HL-60/S4 (cell line): Measurements from ENCODE around the gene HDAC4.

Source experiments
- in situ Hi-C: fragments of 300-500 bp; cut with MboI; formaldehyde crosslinking; loops from 2 replicates; pipeline ENCODE4 v1.14.3; 2022; ENCODE audit warnings: low sequenced_read_pairs

HDAC4 gene

GRCh38 chr2:239162141-239162821, 238.5 kb downstream of the HDAC4 start:
- in situ Hi-C loops = no loop called here

GRCh38 chr2:239161711-239162140, 239.1 kb downstream of the HDAC4 start:
- in situ Hi-C loops = no loop called here

DNA sequence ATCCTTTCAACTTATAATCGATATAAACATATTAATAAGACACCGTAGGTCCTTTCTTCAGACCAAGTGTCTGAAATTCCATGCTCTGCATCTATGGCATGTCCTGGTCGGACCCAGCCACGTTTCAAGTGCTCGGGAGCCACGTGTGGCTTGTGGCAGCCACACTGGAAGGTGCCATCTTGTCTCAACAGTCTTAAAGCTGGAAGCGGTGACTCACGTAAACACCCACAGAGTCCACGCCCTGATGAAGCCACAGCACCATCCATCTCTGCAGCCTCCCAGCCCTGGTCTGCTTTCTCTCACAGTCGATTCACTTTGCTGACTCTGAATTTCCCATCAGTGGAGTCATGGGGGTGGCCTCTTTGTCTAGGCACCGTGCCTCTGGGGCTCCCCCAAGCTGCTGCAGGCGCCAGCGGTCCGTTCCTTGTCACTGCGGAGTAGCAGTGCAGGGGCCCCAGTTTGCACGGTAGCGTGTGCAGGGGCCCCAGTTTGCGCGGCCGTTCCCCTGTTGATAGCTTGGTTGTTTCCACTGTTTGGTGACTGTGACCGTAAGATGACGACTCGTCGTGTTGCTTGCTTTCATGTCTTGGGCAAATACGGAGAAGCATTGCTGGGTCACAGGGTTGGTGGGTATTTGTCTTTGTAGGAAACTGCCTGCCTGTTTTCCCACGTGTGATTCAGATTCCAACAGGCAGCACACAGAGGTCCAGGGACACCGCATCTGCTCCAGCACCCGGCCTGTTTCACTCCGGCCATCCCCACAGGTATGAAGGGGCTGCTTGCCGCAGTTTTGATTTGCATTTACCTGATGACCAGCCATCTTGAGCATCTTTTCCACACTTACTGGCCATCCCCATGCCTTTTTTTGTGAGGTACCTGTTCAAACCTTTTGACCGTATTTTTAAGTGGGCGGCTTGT, 240.3 kb downstream of the HDAC4 start:
- in situ Hi-C loops = no loop called here

GRCh38 chr2:239159476-239159911, 241.3 kb downstream of the HDAC4 start:
- in situ Hi-C loops = no loop called here

DNA sequence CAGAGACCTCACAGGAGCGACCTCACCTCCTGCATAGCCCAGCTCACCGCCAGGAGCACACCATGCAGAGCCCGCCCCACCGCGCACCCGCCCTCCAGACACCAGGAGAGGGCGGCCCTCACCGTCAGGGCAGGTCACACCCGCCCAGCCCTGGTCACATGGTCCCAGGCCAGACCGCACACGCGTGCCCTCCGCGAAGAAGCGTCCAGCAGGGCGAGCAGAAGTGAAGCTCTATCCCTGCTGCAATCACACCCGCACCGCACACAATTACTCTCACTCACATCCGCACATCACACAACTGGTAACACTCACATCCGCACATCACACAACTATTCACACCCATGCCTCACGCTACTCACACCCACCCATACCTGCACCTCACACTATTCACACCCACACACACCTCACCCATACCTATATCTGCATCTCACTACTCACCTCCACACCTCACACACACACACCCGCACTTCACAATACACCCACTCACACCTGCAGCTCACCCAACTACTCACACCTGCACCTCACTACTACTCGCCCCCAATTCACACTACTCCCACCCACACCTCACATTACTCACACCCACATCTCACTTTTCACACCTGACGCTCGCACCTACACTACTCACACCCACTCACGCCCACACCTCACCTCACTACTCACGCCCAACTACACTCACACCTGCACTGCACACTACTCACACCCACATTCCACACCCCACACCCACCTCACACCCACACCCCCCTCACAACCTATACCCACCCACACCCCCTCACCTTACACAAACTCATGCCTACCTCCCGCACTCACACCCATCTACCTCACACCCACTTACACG, 242.0 kb downstream of the HDAC4 start:
- in situ Hi-C loops = no loop called here

DNA sequence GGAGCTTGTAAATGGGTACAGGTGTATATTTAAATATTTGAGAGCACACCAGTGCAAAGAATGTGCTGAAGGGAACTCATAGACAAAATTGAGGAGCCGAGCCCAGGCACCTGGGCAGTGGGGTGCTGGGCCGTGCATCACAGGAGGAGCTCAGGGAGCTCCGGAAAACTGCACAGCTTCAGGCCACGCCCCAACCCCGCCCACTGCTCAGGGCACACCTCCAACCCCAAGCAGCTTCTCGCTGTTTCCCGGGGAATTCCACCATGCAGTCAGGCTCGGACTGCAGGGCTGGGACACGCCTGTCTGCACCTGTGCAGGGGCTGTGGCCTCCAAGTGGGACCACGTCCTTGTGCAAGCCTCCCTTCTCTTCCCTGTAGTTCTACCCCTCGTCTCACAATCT, 243.0 kb downstream of the HDAC4 start:
- in situ Hi-C loops = no loop called here

DNA sequence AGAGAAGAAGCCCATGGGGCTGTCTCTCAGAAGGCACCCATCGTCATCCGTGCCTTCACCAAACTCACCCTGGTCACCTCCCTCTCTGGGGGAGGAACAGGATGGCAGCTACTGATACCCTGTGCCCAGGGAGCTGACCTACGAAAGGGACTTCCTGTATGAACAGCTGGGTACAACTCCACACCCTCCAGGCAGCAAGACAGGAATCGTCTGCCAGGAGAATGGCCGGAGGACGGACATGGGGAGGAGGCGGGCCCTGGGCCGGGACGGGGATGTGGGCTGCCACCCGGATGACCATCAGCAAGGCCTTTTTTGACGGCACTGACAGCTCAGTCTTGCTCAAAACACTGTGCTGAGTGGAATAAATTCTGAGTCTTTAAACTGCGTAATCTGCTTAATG, 243.6 kb downstream of the HDAC4 start:
- in situ Hi-C loops = no loop called here

DNA sequence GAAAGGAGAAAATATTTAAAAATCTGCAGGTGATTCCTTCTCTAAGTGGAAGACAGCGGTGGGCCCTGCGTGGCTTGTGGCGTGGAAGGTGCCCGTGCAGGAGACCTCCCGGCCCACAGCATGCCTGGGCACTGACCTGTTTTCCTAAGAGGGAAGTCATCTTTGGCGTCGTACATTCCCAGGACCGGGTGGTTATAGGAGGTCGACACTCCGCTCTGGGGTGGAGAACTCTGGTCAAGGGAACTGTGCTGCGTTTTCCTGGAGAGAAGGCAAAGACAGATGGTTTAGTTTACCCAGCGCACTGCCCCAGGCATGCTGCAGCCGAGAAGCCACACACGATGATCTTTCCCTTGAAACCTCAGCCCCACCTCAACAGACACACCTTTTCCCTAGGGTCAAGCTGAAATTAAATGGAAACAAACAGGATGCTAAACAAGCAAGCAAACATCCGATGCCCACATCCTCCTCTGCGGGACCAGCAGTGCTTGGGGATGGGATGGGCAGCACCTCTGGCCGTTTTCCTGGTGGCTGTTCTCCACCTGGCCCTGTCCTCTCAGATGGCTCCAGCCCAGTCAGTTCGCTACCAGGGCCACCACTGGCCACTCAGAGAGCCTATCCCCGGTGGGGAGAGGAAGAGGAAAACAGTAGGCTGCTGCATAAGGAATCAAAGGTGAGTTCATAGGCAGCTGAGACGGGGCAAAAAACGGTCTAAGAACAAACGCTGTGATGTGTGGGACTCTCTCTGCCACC, 244.1 kb downstream of the HDAC4 start:
- in situ Hi-C loops = no loop called here

DNA sequence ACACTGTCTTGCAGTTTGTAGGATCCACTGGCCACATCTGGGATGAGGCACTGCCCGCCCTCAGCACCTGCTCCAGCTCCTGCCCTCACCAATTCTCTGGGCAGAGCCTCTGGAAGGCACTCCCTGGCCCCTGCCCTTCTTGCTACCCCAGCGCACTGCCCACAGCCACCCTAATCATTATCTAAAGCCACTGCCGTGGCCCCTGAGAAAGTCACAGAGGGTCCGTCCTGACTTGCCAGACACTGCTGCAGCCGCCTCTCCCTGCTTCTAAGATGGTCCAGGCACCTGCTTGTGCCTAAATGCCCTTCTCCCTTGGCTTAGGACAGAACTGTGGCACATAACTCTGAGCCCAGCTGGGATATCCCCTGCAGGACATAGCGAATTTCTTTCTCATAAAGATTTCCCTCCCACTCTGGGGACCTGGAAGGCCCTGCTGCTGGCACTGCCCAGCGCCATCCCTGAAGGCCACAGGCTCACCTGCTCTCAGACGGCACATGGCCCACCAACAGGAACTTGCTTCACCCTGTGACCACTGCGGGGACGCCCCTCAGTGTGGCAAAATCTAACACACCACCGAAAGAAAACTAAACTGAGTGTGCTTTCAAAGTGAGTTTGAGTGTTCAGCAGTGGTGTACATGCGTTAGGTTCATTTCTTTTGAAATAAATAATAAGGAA, 244.9 kb downstream of the HDAC4 start:
- in situ Hi-C loops = no loop called here

DNA sequence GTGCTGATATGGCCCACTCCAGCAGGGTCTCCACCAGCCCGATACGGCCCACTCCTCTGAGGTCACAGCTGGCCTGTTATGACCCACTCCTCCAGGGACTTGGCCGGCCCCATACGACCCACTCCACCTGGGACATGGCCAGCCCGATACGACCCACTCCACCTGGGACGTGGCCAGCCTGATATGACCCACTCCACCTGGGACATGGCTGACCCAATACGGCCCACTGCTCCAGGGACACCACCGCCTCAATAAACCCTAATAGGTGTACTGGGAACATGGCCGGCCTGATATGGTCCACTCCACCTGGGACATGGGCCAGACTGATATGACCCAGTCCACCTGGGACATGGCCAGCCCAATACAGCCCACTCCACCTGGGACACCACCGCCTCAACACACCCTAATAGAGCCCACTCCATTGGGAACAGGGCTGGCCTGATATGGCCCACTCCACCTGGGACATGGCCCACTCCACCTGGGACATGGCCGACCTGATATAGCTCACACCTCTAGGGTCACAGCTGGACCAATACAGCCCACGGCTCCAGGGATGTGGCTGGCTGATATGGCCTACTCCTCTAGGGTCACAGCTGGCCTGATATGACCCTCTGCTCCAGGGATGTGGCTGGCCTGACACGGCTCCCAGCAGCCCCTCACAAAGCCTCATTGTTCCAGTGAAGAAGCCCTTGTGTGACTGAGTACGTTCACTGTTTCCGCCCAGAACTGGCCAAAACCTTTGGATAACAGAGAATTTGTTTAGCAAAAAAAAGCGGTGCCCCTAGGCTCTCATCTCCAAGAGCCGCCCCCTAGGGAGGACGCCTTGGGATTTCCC, 245.6 kb downstream of the HDAC4 start:
- in situ Hi-C loops = no loop called here

DNA sequence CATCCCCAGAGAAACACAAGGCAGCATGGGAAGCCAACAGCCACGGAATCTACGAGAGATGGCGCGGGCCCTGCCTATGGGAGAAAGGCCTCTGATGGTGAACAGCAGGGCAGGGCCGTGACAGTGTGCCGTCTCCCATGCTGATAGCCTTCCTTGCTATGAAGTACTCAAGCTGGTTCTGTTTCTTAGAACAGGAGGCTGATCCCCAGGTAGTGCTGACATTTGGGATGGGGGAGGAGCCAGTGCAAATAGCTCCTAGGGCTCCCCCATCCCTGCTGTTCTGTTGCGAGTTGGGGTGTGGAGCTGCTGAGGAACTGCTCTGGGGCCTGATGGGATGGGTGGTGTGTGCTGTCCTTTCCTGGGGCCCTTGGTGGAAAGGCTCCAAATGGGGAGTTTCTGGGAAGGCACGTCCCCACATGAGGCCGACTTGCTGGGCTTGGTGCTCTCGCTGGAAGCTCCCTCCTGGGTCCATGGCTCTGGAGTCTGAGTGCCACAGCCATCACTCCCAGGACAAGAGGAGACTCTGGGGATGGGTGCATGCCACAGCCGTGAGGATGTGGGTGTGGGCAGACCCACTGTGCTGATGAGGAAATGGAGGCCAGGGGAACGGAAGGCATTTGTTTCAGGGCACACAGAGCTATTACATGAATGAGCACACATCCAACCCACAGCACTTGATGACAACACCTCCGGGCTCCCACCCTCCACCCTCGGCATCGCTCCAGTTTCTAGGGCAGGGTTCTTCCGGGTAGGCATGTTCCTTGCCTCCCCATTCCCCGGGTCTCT, 246.8 kb downstream of the HDAC4 start:
- in situ Hi-C loops = no loop called here

DNA sequence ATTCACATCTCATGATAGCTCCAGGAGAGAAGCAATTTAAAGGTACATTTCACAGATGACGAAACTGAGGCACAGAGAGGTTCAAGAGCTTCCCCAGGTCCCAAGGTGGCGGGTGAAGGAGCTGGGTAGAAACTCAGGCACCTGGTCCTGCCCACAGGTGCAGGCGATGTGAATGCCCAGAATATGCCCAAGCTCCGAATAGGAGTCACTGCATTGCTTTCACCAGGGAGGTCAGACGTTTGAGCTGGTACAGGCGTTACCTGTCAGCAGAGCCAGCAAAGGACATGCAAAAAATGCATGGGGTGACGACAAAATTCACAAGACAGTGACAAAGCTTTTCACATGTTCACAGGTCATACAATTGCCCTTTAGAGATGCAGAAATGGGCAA, 247.9 kb downstream of the HDAC4 start:
- in situ Hi-C loops = no loop called here

DNA sequence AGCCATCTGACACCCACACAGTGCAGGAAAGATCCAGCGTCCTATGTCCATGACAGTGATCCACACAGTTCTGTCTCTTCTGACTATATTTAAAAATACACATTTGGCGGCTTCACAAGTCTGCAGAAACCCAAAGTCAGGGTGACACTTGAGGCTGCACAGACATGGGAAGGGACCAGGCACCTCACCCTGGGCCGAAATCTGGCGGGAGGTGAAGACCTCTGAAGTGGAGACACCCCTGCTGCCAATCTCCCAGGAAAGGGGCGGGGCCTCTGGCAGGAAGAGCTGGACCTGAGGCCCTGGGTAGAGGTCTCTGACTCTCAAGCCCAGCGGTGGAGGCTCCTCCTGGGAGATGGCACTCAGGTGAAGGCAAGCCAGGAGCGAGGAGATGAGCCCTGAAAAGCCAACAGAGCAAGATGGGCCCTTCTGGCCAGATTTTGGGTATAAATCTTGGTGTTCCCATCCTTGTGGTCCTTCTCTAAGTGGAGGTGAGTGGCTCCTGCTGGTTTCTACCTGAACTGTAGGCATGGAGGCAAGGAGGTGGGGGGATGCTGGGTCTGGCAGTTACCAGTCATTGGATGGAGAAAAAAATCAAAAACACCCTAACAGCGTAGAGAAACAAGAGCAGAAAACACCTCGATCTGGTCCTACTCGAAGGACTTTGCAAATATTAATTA, 248.4 kb downstream of the HDAC4 start:
- in situ Hi-C loops = no loop called here

- in situ Hi-C loops = no loop called here
Measured at GRCh38 chr2:239151201-239152131, 249.4 kb downstream of the HDAC4 start.

- in situ Hi-C loops = no loop called here
Measured at GRCh38 chr2:239150125-239151011, 250.5 kb downstream of the HDAC4 start.

DNA sequence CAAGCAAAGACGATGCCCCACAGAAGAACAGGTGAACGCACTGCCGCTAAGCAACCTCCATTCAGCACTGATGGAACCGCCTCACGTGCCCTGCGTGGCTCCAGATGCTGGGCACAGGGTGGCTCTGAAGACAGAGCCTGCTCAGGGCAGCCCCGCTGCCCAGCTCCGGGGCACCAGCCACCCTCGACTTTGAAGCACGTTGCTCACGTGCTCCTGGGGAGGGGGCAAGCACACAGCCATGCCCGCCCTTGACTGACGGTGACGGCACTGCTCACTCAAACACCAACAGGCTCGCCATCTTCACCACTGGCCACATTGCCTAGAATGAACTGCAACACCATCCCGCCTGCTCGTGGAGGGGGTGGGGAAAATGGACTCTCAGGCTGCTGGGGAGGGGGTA, 251.3 kb downstream of the HDAC4 start:
- in situ Hi-C loops = no loop called here
